ENCODE results near the gene SEMA3D.

DNA sequence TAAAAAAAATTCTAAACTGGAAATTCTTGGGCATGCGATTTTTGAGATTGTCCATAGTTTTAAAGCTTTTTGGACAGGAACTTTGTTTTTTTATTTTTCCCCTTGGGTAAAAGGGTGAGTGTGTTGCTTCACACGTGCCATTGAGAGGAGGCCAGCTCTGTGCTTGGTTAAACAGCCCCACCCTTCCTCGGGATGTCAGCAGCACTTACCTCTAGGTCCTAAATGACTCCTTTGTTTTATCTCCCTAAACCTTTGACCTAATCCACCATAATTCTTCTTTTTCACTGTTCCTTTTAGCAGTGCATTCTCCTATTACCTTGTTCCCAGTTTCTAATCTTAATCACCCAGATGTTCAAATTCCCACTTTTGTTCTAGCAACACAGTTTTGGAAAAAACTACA is 83.5 kb downstream of the SEMA3D start:
- TF ChIP-seq, protein P1, sequence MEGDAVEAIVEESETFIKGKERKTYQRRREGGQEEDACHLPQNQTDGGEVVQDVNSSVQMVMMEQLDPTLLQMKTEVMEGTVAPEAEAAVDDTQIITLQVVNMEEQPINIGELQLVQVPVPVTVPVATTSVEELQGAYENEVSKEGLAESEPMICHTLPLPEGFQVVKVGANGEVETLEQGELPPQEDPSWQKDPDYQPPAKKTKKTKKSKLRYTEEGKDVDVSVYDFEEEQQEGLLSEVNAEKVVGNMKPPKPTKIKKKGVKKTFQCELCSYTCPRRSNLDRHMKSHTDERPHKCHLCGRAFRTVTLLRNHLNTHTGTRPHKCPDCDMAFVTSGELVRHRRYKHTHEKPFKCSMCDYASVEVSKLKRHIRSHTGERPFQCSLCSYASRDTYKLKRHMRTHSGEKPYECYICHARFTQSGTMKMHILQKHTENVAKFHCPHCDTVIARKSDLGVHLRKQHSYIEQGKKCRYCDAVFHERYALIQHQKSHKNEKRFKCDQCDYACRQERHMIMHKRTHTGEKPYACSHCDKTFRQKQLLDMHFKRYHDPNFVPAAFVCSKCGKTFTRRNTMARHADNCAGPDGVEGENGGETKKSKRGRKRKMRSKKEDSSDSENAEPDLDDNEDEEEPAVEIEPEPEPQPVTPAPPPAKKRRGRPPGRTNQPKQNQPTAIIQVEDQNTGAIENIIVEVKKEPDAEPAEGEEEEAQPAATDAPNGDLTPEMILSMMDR (IDR thresholded peaks at IDR 0.05; ENCODE audit: low read depth, low read length, missing input control) = no peak
- TF ChIP-seq TAF1 (conservative IDR thresholded peaks at IDR 0.05) = no peak
- no peak for TF ChIP-seq NR2F2 (IDR thresholded peaks at IDR 0.05)
- TF ChIP-seq, protein P2, sequence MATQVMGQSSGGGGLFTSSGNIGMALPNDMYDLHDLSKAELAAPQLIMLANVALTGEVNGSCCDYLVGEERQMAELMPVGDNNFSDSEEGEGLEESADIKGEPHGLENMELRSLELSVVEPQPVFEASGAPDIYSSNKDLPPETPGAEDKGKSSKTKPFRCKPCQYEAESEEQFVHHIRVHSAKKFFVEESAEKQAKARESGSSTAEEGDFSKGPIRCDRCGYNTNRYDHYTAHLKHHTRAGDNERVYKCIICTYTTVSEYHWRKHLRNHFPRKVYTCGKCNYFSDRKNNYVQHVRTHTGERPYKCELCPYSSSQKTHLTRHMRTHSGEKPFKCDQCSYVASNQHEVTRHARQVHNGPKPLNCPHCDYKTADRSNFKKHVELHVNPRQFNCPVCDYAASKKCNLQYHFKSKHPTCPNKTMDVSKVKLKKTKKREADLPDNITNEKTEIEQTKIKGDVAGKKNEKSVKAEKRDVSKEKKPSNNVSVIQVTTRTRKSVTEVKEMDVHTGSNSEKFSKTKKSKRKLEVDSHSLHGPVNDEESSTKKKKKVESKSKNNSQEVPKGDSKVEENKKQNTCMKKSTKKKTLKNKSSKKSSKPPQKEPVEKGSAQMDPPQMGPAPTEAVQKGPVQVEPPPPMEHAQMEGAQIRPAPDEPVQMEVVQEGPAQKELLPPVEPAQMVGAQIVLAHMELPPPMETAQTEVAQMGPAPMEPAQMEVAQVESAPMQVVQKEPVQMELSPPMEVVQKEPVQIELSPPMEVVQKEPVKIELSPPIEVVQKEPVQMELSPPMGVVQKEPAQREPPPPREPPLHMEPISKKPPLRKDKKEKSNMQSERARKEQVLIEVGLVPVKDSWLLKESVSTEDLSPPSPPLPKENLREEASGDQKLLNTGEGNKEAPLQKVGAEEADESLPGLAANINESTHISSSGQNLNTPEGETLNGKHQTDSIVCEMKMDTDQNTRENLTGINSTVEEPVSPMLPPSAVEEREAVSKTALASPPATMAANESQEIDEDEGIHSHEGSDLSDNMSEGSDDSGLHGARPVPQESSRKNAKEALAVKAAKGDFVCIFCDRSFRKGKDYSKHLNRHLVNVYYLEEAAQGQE (IDR thresholded peaks at IDR 0.05) = no peak
- TF ChIP-seq GABPA (IDR thresholded peaks at IDR 0.05 in 1 of 2, conservative IDR thresholded peaks at IDR 0.05 in 1 of 2) = no peak
- TF ChIP-seq MAX (IDR thresholded peaks at IDR 0.05) = no peak
- TF ChIP-seq JUND (IDR thresholded peaks at IDR 0.05) = no peak
- no peak for TF ChIP-seq ATF3 (IDR thresholded peaks at IDR 0.05)
- TF ChIP-seq EGR1 (IDR thresholded peaks at IDR 0.05; ENCODE audit: low read depth in 2 of 2) = no peak
- TF ChIP-seq YY1 (IDR thresholded peaks at IDR 0.05) = no peak
- TF ChIP-seq, protein P3, sequence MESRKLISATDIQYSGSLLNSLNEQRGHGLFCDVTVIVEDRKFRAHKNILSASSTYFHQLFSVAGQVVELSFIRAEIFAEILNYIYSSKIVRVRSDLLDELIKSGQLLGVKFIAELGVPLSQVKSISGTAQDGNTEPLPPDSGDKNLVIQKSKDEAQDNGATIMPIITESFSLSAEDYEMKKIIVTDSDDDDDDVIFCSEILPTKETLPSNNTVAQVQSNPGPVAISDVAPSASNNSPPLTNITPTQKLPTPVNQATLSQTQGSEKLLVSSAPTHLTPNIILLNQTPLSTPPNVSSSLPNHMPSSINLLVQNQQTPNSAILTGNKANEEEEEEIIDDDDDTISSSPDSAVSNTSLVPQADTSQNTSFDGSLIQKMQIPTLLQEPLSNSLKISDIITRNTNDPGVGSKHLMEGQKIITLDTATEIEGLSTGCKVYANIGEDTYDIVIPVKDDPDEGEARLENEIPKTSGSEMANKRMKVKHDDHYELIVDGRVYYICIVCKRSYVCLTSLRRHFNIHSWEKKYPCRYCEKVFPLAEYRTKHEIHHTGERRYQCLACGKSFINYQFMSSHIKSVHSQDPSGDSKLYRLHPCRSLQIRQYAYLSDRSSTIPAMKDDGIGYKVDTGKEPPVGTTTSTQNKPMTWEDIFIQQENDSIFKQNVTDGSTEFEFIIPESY (IDR thresholded peaks at IDR 0.05) = no peak

Measured in liver (tissue), 3 donors.